Smooth muscle cell (in vitro differentiated cells): ENCODE results near the gene CREBRF. TPM values are rescaled to one million over a fixed set of nuclear protein-coding genes. Genes with fewer than 3 reads are reported as not detected.
"Not testable (repeated sequence)": the region's sequence is repeated elsewhere in the genome, so short reads cannot be mapped to it uniquely, and the experiment has no call there.

Experiments used
- DNase-seq: peaks from one replicate; lab custom pipeline; 2025; ENCODE audit not compliant: unreplicated experiment; lab: John Stamatoyannopoulos, UW
- H2AFZ ChIP-seq: fragments of 200-600 bp; sonication (generic); 2 replicates; pipeline ENCODE4 v1.6.0; 2016; ENCODE audit warnings: antibody characterized with exemption, low read depth, mild to moderate bottlenecking
- H3F3A ChIP-seq: fragments of 200-600 bp; sonication (generic); 2 replicates; pipeline ENCODE4 v1.6.0; 2017; ENCODE audit warnings: antibody characterized with exemption, low read depth
- H3K27ac ChIP-seq: fragments of 200-600 bp; sonication (generic); 2 replicates; pipeline ENCODE4 v1.5.1; 2016; ENCODE audit warnings: low read depth, mild to moderate bottlenecking
- H3K27me3 ChIP-seq: fragments of 200-600 bp; sonication (generic); 2 replicates; pipeline ENCODE4 v1.6.1; 2016; ENCODE audit warnings: low read depth, mild to moderate bottlenecking
- H3K36me3 ChIP-seq: fragments of 200-600 bp; sonication (generic); 2 replicates; pipeline ENCODE4 v1.5.1; 2016; ENCODE audit warnings: low read depth
- H3K4me1 ChIP-seq: fragments of 200-600 bp; sonication (generic); 2 replicates; pipeline ENCODE4 v1.5.1; 2016; ENCODE audit warnings: low read depth
- H3K4me2 ChIP-seq: fragments of 200-600 bp; sonication (generic); 2 replicates; pipeline ENCODE4 v1.6.0; 2016; ENCODE audit warnings: mild to moderate bottlenecking
- H3K4me3 ChIP-seq: fragments of 200-600 bp; sonication (generic); 2 replicates; pipeline ENCODE4 v1.5.1; 2016; ENCODE audit warnings: mild to moderate bottlenecking
- H3K79me2 ChIP-seq: fragments of 200-600 bp; sonication (generic); 2 replicates; pipeline ENCODE4 v1.6.0; 2016; ENCODE audit warnings: low read depth, mild to moderate bottlenecking
- H3K9ac ChIP-seq: fragments of 200-600 bp; sonication (generic); 2 replicates; pipeline ENCODE4 v1.6.0; 2016; ENCODE audit warnings: low read depth
- H3K9me3 ChIP-seq: fragments of 200-600 bp; sonication (generic); replicated peaks from 2 replicates; pipeline ENCODE4 v1.5.1; 2016; ENCODE audit warnings: low read depth
- H4K20me1 ChIP-seq: fragments of 200-600 bp; sonication (generic); 2 replicates; pipeline ENCODE4 v1.6.0; 2016; ENCODE audit warnings: low read depth
- CTCF ChIP-seq: fragments of 200-600 bp; sonication (generic); IDR thresholded peaks from 2 replicates; pipeline ENCODE4 v1.5.1; 2017; ENCODE audit warnings: borderline replicate concordance, mild to moderate bottlenecking, antibody characterized with exemption; ENCODE audit not compliant: insufficient read depth, poor library complexity, severe bottlenecking
- WGBS: methylation state at CpG from one replicate; pipeline ENCODE4 v1.1.7; 2016; ENCODE audit warnings: low lambda C conversion rate; 5-methylcytosine and 5-hydroxymethylcytosine counted together
- polyA plus RNA-seq: library from polyadenylated mRNA; unstranded; fragments of >200 nt; fragmentation: Nextera tagmentation; extraction: Ambion mirVana; gene quantifications from 2 replicates; pipeline ENCODE4 v1.2.1, GENCODE V29; 2016
- total RNA-seq: library from RNA; depleted of rRNA; stranded (reverse); fragments of >200 nt; gene quantifications from 2 replicates; pipeline ENCODE4 v1.2.3, GENCODE V29; 2014

CREBRF gene
- total and polyA plus RNA-seq, 2 experiments from 2014 or later, result 6.9 to 11.3 TPM

GRCh38 chr5:173148354-173148753 lies 92.2 kb downstream of the CREBRF start:
- H4K20me1 ChIP-seq, result no peaks in the 10 kb centered on the region
- no peaks in the 10 kb centered on the region for H3K9me3 ChIP-seq
- WGBS, result 73% methylated on average over 2 of the region's 2 CpGs
- no peak overlapping the region for H3K27ac ChIP-seq
- DNase-seq, result no peak
- peaks cover 3% of the 10 kb centered on the region for H3K4me1 ChIP-seq
- H2AFZ ChIP-seq, result no peak overlapping the region
- no peak overlapping the region for H3K9ac ChIP-seq
- H3K27me3 ChIP-seq, result no peaks in the 10 kb centered on the region
- H3K4me2 ChIP-seq, result no peak overlapping the region
- H3F3A ChIP-seq, result no peaks in the 10 kb centered on the region
- no peak for TF ChIP-seq CTCF
- H3K4me3 ChIP-seq, result no peak overlapping the region
- H3K79me2 ChIP-seq, result no peaks in the 10 kb centered on the region
- H3K36me3 ChIP-seq, result peaks cover 4% of the 10 kb centered on the region

- no peak for TF ChIP-seq CTCF
- no peak overlapping the region for H3K9ac ChIP-seq
- no peaks in the 10 kb centered on the region for H3K79me2 ChIP-seq
- H3K9me3 ChIP-seq, result no peaks in the 10 kb centered on the region
- H3F3A ChIP-seq, result no peaks in the 10 kb centered on the region
- H3K4me1 ChIP-seq, result no peaks in the 10 kb centered on the region
- no peak overlapping the region for H3K27ac ChIP-seq
- WGBS, result 94% methylated on average over 5 of the region's 5 CpGs
- no peak for DNase-seq
- no peaks in the 10 kb centered on the region for H3K27me3 ChIP-seq
- H3K36me3 ChIP-seq, result peaks cover 4% of the 10 kb centered on the region
- no peaks in the 10 kb centered on the region for H4K20me1 ChIP-seq
- H2AFZ ChIP-seq, result no peak overlapping the region
- no peak overlapping the region for H3K4me3 ChIP-seq
- no peak overlapping the region for H3K4me2 ChIP-seq
Observed at GRCh38 chr5:173152547-173152946, 96.4 kb downstream of the CREBRF start.

GRCh38 chr5:173153842-173154241 lies 97.7 kb downstream of the CREBRF start:
- Histone ChIP-seq H3K4me2 (no peak overlapping the region), H3K9me3 (no peaks in the 10 kb centered on the region), H3K27ac (no peak overlapping the region), H3K27me3 (no peaks in the 10 kb centered on the region), H2AFZ (no peak overlapping the region), H3K9ac (no peak overlapping the region), H4K20me1 (no peaks in the 10 kb centered on the region), H3K36me3 (peaks cover 4% of the 10 kb centered on the region), H3K4me1 (no peaks in the 10 kb centered on the region), H3F3A (no peaks in the 10 kb centered on the region), H3K79me2 (no peaks in the 10 kb centered on the region), H3K4me3 (no peak overlapping the region)
- 96% methylated on average over 7 of the region's 7 CpGs for WGBS
- no peak for TF ChIP-seq CTCF
- no peak for DNase-seq

GRCh38 chr5:173154619-173155018 lies 98.5 kb downstream of the CREBRF start:
- H2AFZ ChIP-seq, H3K9ac ChIP-seq, H4K20me1 ChIP-seq, H3K79me2 ChIP-seq, H3K4me2 ChIP-seq, H3K36me3 ChIP-seq, H3K4me3 ChIP-seq, DNase-seq, H3K9me3 ChIP-seq, H3K27me3 ChIP-seq, H3K4me1 ChIP-seq, H3K27ac ChIP-seq, H3F3A ChIP-seq: not testable (repeated sequence)
- 95% methylated on average over 5 of the region's 5 CpGs for WGBS
